NCI-H2227 treated with DMSO at 0.1 percent for 48 hours (cell line): ENCODE results near the gene CSTF2.

Source experiments
- DNase-seq: peaks from one replicate; lab custom pipeline; 2025; lab: John Stamatoyannopoulos, UW

CSTF2 gene

DNA sequence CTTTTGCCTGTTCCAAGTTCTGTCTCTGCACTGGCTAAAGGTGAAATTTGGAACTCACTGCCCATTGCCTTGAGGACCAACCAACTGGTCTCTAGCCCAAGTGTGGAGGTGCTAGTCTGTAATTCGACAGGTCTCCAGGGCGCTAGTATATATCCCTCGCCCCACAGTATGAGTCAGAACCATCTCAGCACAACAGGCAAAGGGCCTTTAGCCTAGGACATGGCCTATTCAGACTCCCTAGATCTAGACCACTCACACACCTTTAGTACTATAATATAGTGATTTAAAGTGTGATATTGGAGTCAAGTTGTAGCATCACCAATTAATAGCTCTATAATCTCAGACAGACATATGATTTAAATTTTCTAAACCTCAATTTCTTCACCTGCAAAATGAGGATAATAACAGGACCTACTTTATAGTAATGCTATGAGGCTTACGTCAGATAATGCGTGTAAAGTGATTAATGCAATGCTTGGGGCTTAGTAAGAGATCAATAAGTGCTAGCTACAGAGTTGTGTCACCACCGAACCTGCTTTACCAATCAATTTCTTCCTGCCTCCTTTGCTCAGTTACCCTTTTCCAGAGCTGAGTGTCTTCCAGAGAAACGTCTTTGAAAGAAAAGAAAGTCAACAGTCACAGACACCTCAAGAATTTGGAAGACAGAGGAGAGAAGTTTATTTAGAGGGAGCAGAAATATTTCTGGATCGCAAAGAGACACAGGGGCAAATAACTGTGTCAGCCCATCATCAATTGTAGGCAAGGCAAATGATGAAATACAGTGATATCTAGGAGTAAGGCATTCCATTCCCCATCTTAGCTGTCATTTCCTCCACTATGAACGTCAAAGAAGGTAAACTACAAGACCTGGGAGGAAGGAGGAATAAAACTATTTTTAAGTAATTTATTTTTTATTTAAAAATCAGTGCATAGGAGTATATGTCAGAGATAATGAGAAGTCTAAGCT lies 51.7 kb downstream of the CSTF2 start:
- no peak for DNase-seq

DNA sequence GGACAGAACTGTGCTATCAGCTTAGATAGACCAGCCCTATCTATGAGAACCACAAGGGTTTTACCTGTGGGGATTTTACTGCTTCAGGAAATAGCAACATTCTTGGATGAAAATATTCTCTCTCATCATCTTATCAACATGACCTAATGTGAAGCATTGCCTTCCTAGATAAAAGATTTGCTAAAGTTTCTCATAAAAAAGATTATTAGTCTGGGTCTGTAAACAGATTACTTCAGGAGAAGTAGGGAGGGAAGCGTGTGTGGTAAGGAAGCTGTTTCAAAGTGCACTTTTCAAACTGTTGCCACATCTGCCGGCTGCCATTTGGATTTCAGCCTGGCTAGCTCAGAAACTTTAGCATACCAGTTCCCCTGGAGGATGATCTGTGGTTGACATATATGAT lies 54.1 kb downstream of the CSTF2 start, which contains the start of gene NOX1:
Gene NOX1, minus strand, starts transcription at position 35 of the 400 bp plus-strand sequence. CDS start 220 bp downstream, outside the sequence.
- DNase-seq: no peak

DNA sequence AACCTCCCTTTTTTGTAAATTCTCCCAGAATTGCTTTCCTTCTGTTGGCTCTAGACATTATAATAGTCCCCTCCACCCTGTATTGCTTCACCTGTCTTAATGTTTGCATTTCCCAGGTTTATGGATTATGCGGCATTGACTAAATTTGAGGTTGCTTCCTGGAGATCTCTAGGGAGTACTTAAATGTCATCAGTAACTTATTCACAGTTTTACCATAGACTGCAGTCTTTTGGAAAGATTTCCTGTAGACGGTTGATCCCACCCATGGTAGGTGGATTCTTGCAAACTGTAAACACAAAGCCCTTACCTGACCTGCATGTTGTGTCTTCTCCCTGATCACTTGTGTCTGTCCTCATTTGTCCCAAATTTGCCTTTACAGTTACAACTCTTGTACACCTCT lies 60.2 kb downstream of the CSTF2 start:
- DNase-seq: no peak

DNA sequence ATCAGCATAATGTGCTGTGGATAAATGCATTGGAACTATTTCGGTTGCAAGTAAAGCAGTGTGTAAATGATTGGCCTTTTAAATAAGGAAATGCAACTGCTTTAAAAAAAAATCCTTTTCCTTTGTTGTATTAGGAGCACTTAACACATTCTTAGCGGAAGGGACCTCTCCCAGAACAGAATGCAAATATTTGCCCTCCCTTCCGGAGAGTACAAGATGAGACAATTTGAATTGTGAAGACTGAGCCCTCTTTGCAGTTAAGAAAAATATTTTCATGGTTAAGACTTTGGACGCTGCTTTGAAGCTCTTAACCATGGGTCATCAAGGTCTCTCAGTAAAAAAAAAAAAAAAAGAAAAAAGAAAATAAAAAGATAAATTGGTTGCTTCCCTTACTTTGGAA lies 63.5 kb downstream of the CSTF2 start:
- DNase-seq: no peak
